HEK293 (cell line): ENCODE results near the gene RILPL1.

Experiments used
- BCL11A ChIP-seq: fragments of 450-650 bp; formaldehyde crosslinking; IDR thresholded peaks from 2 replicates; pipeline ENCODE4 v1.5.1; 2016; ENCODE audit warnings: low read depth, missing biosample characterization, missing genetic modification characterization
- FEZF1 ChIP-seq: fragments of 450-650 bp; formaldehyde crosslinking; IDR thresholded peaks from 2 replicates; pipeline ENCODE4 v1.5.1; 2016; ENCODE audit warnings: missing biosample characterization, missing genetic modification characterization
- GLI4 ChIP-seq: fragments of 450-650 bp; formaldehyde crosslinking; IDR thresholded peaks from 2 replicates; pipeline ENCODE4 v1.5.1; 2016; ENCODE audit warnings: missing biosample characterization, missing genetic modification characterization
- IKZF3 ChIP-seq: fragments of 450-650 bp; IDR thresholded peaks from 2 replicates; pipeline ENCODE4 v1.5.0; 2018; ENCODE audit warnings: missing biosample characterization, mild to moderate bottlenecking, missing genetic modification characterization, moderate library complexity
- PRDM6 ChIP-seq: fragments of 450-650 bp; formaldehyde crosslinking; IDR thresholded peaks from 2 replicates; pipeline ENCODE4 v1.5.1; 2017; ENCODE audit warnings: missing biosample characterization, missing genetic modification characterization
- REPIN1 ChIP-seq: fragments of 450-650 bp; formaldehyde crosslinking; IDR thresholded peaks from 2 replicates; pipeline ENCODE4 v1.5.1; 2017; ENCODE audit warnings: missing biosample characterization, missing genetic modification characterization, low read depth
- WT1 ChIP-seq: fragments of 450-650 bp; formaldehyde crosslinking; IDR thresholded peaks from 2 replicates; pipeline ENCODE4 v1.5.1; 2016; ENCODE audit warnings: missing biosample characterization, missing genetic modification characterization
- ZBTB21 ChIP-seq: fragments of 450-650 bp; formaldehyde crosslinking; IDR thresholded peaks from 2 replicates; pipeline ENCODE4 v1.5.1; 2017; ENCODE audit warnings: missing biosample characterization, missing genetic modification characterization
- ZBTB44 ChIP-seq: fragments of 450-650 bp; IDR thresholded peaks from 2 replicates; pipeline ENCODE4 v1.5.1; 2018; ENCODE audit warnings: missing biosample characterization, mild to moderate bottlenecking, missing genetic modification characterization
- ZFHX2 ChIP-seq: fragments of 450-650 bp; formaldehyde crosslinking; conservative IDR thresholded peaks from 2 replicates; pipeline ENCODE4 v1.5.1; 2016; ENCODE audit warnings: missing biosample characterization, missing genetic modification characterization
- ZFP3 ChIP-seq: fragments of 450-650 bp; formaldehyde crosslinking; IDR thresholded peaks from 2 replicates; pipeline ENCODE4 v1.5.1; 2016; ENCODE audit warnings: low read depth, missing biosample characterization, missing genetic modification characterization
- ZNF112 ChIP-seq: fragments of 450-650 bp; formaldehyde crosslinking; IDR thresholded peaks from 2 replicates; pipeline ENCODE4 v1.5.0; 2017; ENCODE audit warnings: missing biosample characterization, missing genetic modification characterization
- ZNF121 ChIP-seq: fragments of 450-650 bp; formaldehyde crosslinking; IDR thresholded peaks from 2 replicates; pipeline ENCODE4 v1.5.1; 2016; ENCODE audit warnings: missing biosample characterization, missing genetic modification characterization
- ZNF133 ChIP-seq: fragments of 450-650 bp; formaldehyde crosslinking; IDR thresholded peaks from 2 replicates; pipeline ENCODE4 v1.5.1; 2016; ENCODE audit warnings: missing biosample characterization, missing genetic modification characterization
- ZNF184 ChIP-seq: fragments of 450-650 bp; IDR thresholded peaks from 2 replicates; pipeline ENCODE4 v1.5.1; 2018; ENCODE audit warnings: missing biosample characterization, mild to moderate bottlenecking, missing genetic modification characterization
- ZNF19 ChIP-seq: fragments of 450-650 bp; formaldehyde crosslinking; IDR thresholded peaks from 2 replicates; pipeline ENCODE4; 2016; ENCODE audit warnings: missing biosample characterization, missing genetic modification characterization, low read depth
- ZNF23 ChIP-seq: fragments of 450-650 bp; formaldehyde crosslinking; IDR thresholded peaks from 2 replicates; pipeline ENCODE4 v1.5.1; 2016; ENCODE audit warnings: missing biosample characterization, missing genetic modification characterization, borderline replicate concordance
- ZNF24 ChIP-seq: fragments of 450-650 bp; formaldehyde crosslinking; IDR thresholded peaks from 2 replicates; pipeline ENCODE4 v1.5.1; 2016; ENCODE audit warnings: missing biosample characterization, missing genetic modification characterization
- ZNF302 ChIP-seq: fragments of 450-650 bp; formaldehyde crosslinking; IDR thresholded peaks from 2 replicates; pipeline ENCODE4 v1.5.1; 2016; ENCODE audit warnings: missing biosample characterization, missing genetic modification characterization, low read depth
- ZNF350 ChIP-seq: fragments of 450-650 bp; formaldehyde crosslinking; IDR thresholded peaks from 2 replicates; pipeline ENCODE4 v1.5.0; 2017; ENCODE audit warnings: missing biosample characterization, mild to moderate bottlenecking, missing genetic modification characterization
- ZNF488 ChIP-seq: fragments of 450-650 bp; formaldehyde crosslinking; IDR thresholded peaks from 2 replicates; pipeline ENCODE4 v1.5.1; 2016; ENCODE audit warnings: missing biosample characterization, missing genetic modification characterization
- ZNF510 ChIP-seq: fragments of 450-650 bp; formaldehyde crosslinking; IDR thresholded peaks from 2 replicates; pipeline ENCODE4 v1.5.1; 2018; ENCODE audit warnings: mild to moderate bottlenecking, missing genetic modification characterization, missing biosample characterization; ENCODE audit not compliant: insufficient replicate concordance
- ZNF513 ChIP-seq: fragments of 450-650 bp; IDR thresholded peaks from 2 replicates; pipeline ENCODE4 v1.5.1; 2018; ENCODE audit warnings: missing biosample characterization, missing genetic modification characterization
- ZNF549 ChIP-seq: fragments of 450-650 bp; IDR thresholded peaks from 2 replicates; pipeline ENCODE4 v1.5.1; 2018; ENCODE audit warnings: missing biosample characterization, missing genetic modification characterization, mild to moderate bottlenecking, inconsistent platforms, moderate library complexity
- ZNF621 ChIP-seq: fragments of 450-650 bp; formaldehyde crosslinking; IDR thresholded peaks from 2 replicates; pipeline ENCODE4 v1.5.1; 2017; ENCODE audit warnings: missing biosample characterization, missing genetic modification characterization
- ZNF624 ChIP-seq: fragments of 450-650 bp; formaldehyde crosslinking; IDR thresholded peaks from 2 replicates; pipeline ENCODE4 v1.5.1; 2017; ENCODE audit warnings: missing biosample characterization, missing genetic modification characterization
- ZNF629 ChIP-seq: fragments of 450-650 bp; formaldehyde crosslinking; IDR thresholded peaks from 2 replicates; pipeline ENCODE4 v1.5.1; 2017; ENCODE audit warnings: missing biosample characterization, missing genetic modification characterization
- ZNF658 ChIP-seq: fragments of 450-650 bp; formaldehyde crosslinking; IDR thresholded peaks from 2 replicates; pipeline ENCODE4; 2016; ENCODE audit warnings: missing biosample characterization, missing genetic modification characterization
- ZNF704 ChIP-seq: fragments of 450-650 bp; formaldehyde crosslinking; IDR thresholded peaks from 2 replicates; pipeline ENCODE4 v1.5.1; 2016; ENCODE audit warnings: missing biosample characterization, missing genetic modification characterization
- ZNF76 ChIP-seq: fragments of 450-650 bp; formaldehyde crosslinking; IDR thresholded peaks from 2 replicates; pipeline ENCODE4; 2016; ENCODE audit warnings: low read depth, missing biosample characterization, missing genetic modification characterization, borderline replicate concordance
- ZNF792 ChIP-seq: fragments of 450-650 bp; formaldehyde crosslinking; IDR thresholded peaks from 2 replicates; pipeline ENCODE4 v1.5.1; 2016; ENCODE audit warnings: missing biosample characterization, missing genetic modification characterization
- ZSCAN30 ChIP-seq: fragments of 450-650 bp; IDR thresholded peaks from 2 replicates; pipeline ENCODE4 v1.5.1; 2018; ENCODE audit warnings: missing biosample characterization, mild to moderate bottlenecking, missing genetic modification characterization, moderate library complexity
- ZSCAN4 ChIP-seq: fragments of 450-650 bp; formaldehyde crosslinking; IDR thresholded peaks from 2 replicates; pipeline ENCODE4 v1.5.1; 2017; ENCODE audit warnings: missing biosample characterization, missing genetic modification characterization

The RILPL1 gene

GRCh38 chr12:123457980-123458779 lies 75.3 kb downstream of the RILPL1 start, which contains the start of gene SNRNP35 (continued):
- TF ChIP-seq ZFP3 (tag by site-specific recombination) (no peak), ZSCAN30 (tag by site-specific recombination) (peak; percentile 95), ZNF624 (tag by site-specific recombination) (no peak), ZNF133 (tag by site-specific recombination) (no peak), ZNF112 (tag by site-specific recombination) (no peak), ZBTB44 (tag by site-specific recombination) (peak; percentile 64; the same call in 1 of the 2 replicates), ZNF19 (tag by site-specific recombination) (no peak), ZNF488 (no peak), ZNF704 (no peak), REPIN1 (tag by site-specific recombination) (no peak; the same call in none of the 2 replicates), GLI4 (tag by site-specific recombination) (no peak), IKZF3 (peak; percentile 95), ZNF121 (peak; percentile 16; the same call in 1 of the 2 replicates), ZNF510 (no peak), PRDM6 (tag by site-specific recombination) (peak; percentile 53; the same call in 1 of the 2 replicates), ZNF76 (peak; percentile 89), ZSCAN4 (tag by site-specific recombination) (peak; percentile 52), ZNF629 (tag by site-specific recombination) (peak; percentile 77), ZNF350 (tag by site-specific recombination) (no peak), ZNF513 (tag by site-specific recombination) (peak; percentile 16; the same call in 1 of the 2 replicates), ZNF23 (tag by site-specific recombination) (no peak), ZBTB21 (no peak), ZNF24 (no peak; the same call in none of the 2 replicates), WT1 (tag by site-specific recombination) (peak; percentile 67), ZNF302 (tag by site-specific recombination) (no peak; the same call in 1 of the 2 replicates), ZNF184 (tag by site-specific recombination) (no peak), ZFHX2 (tag by site-specific recombination) (0 out of 2 replicates have a peak, but pooled peaks have one; percentile 34), ZNF658 (tag by site-specific recombination) (no peak), ZNF621 (tag by site-specific recombination) (no peak), ZNF792 (no peak), FEZF1 (tag by site-specific recombination) (0 out of 2 replicates have a peak, but pooled peaks have one; percentile 20), BCL11A (tag by site-specific recombination) (no peak), ZNF549 (tag by site-specific recombination) (no peak)
